ENCODE measurements around the gene ZSWIM6.

- TF ChIP-seq CTCF (IDR thresholded peaks at IDR 0.05) (no peak), POLR2A (IDR thresholded peaks at IDR 0.05) (no peak)
These were observed 246.9 kb downstream of the ZSWIM6 start for GRCh38 chr5:61578858-61579503.

Data from heart left ventricle (tissue), 13 donors.